GM19468 (cell line): ENCODE data around the gene IQCB1.
"Not testable (repeated sequence)": the region's sequence is repeated elsewhere in the genome, so short reads cannot be mapped to it uniquely, and the experiment has no call there.

Source experiments
- ATAC-seq: cut with Tn5 transposase; IDR thresholded peaks from one replicate; pipeline ENCODE4 v1.9.1; 2021; ENCODE audit warnings: mild to moderate bottlenecking, moderate library complexity, moderate number of reproducible peaks; ENCODE audit not compliant: unreplicated experiment; ENCODE audit errors: extremely low read depth

IQCB1 gene, protein sequence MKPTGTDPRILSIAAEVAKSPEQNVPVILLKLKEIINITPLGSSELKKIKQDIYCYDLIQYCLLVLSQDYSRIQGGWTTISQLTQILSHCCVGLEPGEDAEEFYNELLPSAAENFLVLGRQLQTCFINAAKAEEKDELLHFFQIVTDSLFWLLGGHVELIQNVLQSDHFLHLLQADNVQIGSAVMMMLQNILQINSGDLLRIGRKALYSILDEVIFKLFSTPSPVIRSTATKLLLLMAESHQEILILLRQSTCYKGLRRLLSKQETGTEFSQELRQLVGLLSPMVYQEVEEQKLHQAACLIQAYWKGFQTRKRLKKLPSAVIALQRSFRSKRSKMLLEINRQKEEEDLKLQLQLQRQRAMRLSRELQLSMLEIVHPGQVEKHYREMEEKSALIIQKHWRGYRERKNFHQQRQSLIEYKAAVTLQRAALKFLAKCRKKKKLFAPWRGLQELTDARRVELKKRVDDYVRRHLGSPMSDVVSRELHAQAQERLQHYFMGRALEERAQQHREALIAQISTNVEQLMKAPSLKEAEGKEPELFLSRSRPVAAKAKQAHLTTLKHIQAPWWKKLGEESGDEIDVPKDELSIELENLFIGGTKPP

GRCh38 chr3:121834671-121835464 is at the start of gene IQCB1, which contains the start of gene EAF2:
Gene IQCB1 (minus strand): TSS chr3:121835060. CDS start chr3:121828960, 6,100 bp downstream.
Gene EAF2 (plus strand): TSS chr3:121835209. CDS start chr3:121835286, 77 bp downstream.
- peak; percentile 97 for ATAC-seq

DNA sequence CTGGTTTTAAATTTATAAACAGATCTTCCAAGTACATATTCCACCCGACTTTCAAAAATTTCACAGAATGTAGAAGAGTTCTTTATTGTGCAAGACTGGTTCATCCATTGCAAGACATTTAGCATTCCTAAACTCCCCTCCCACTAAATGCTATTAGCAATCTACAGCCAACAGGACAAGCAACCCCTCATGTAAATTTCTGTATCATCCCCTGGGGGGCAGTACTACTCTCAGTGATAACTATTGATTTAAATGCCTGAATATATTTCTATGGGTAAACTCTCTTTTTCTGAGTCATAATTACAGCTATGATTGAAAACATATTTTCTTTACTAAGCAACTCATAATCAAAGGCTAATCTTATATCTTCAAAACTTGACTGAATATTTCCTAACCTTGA is 48.6 kb upstream of the IQCB1 start:
- no peak for ATAC-seq

GRCh38 chr3:121878411-121878810 is 43.6 kb upstream of the IQCB1 start:
- ATAC-seq: no peak

- ATAC-seq: no peak
These were observed 36.6 kb upstream of the IQCB1 start for GRCh38 chr3:121871430-121871829.

DNA sequence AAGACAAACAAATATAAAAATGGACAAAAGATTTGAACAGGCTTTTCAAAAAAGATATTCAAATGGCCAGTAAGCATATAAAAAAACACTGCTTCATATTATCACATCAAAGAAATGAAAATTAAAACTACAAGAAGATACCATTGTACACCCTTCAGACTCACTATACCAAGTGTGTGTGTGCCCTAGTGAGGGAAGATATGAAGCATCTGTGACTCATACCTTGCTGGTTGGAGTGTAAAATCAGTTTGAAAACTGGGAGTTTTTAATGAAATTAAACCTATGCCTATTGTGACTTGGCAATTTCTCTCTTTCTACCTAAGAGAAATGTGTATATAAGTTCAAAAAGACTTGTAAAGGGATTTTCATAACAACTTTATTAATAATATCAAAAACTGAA is 35.9 kb upstream of the IQCB1 start:
- ATAC-seq: no peak

DNA sequence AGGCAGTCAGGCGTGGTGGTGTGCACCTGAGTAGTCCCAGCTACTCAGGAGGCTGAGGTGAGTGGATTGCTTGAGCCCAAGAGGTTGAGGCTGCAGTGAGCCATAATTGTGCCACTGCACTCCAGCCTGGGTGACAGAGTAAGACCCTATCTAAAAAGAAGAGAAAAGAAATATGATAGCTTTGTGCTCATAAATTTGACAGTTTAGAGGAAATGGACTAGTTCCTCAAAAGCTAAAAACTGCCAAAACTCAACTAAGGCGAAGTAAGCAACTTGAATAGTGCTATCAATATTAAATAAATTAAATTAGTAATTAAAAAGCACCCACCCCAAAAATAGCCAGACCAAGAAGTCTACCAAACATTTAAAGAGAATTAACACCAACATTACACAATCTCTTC is 34.9 kb upstream of the IQCB1 start:
- ATAC-seq: no peak

DNA sequence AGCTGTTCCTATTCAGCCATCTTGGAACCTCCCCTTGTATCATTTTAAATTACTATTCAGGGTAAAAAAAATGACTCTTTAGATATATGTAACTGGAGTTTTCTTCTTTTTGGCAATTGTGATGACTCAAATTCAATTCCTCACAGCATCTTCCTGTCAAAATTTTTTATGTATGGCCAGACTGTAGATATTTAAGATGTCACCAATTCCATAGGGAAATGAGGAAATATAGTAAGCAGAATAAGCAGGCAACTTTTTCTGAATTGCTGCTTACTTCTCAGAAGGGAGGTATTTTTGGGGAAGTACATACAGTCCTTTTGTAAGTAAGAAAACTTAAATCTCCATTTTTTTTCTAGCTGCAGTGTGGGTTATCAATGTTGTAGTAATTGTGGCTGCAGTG is 28.9 kb upstream of the IQCB1 start:
- ATAC-seq: no peak

GRCh38 chr3:121863247-121863646 is 28.4 kb upstream of the IQCB1 start:
- ATAC-seq: not testable (repeated sequence)

DNA sequence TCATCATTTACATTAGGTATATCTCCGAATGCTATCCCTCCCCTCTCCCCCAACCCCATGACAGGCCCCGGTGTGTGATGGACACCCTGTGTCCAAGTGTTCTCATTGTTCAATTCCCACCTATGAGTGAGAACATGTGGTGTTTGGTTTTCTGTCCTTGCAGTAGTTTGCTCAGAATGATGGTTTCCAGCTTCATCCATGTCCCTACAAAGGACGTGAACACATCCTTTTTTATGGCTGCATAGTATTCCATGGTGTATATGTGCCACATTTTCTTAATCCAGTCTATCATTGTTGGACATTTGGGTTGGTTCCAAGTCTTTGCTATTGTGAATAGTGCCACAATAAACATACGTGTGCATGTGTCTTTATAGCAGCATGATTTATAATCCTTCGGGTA is 22.9 kb upstream of the IQCB1 start:
- not testable (repeated sequence) for ATAC-seq

DNA sequence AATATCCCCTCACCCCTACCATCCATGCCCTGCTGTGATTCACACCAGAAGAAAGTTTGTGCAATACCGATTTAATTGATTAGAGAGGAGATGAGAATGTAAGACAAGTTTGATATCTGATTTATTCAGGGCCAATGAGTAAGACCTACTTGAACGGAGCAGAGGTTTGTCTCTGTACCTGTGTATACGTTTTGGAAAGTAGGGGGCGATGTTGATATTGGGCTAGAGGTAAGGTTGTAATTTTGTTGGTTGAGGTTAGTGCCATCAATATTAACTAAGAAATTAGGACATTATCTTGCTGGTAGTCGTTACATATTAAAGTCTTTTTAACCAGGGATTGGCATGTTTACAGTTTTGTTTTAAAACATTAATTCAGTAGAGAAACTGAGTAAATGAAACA is 20.7 kb upstream of the IQCB1 start:
- ATAC-seq: no peak

DNA sequence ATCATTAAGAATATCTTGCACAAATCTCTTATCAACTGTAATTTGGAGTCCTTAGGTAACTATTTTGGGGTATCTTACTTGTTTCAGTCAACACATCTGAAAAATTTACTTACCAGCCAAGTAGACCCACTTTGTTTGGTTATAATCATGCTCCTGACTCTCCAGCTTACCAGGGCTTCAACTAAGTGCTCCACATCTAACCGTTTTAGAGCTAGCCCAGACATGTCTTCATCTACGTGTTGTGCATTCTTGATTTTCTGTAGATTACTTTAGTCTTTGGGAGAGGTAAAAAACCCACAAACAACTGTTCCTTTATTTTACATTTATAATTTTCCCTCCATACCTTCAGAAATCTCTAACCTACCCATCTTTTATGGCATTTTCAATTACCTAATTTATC is 17.4 kb upstream of the IQCB1 start:
- ATAC-seq: no peak

GRCh38 chr3:121844892-121845291 is 10.0 kb upstream of the IQCB1 start:
- no peak for ATAC-seq

- ATAC-seq: no peak
These were observed 5.1 kb upstream of the IQCB1 start for GRCh38 chr3:121839962-121840361.

DNA sequence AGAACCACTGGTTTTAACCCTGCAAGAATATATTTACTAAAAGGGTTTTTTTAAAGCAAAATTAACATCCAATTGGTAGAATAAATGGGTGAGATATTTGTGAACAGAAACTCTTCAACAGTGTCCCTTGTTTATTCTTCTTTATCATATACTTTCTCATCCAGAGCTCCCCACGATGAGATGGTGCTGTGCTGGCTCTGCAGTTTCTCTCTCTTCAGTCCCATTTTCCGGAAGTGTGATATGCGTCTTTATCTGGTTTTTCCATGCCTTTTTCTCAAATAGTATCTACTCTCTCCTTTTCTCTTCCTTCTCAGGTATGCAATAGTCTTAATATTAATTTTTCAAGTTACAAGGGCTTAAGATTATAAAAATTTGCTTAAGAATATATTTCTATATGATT is 1.6 kb upstream of the IQCB1 start:
- no peak for ATAC-seq

DNA sequence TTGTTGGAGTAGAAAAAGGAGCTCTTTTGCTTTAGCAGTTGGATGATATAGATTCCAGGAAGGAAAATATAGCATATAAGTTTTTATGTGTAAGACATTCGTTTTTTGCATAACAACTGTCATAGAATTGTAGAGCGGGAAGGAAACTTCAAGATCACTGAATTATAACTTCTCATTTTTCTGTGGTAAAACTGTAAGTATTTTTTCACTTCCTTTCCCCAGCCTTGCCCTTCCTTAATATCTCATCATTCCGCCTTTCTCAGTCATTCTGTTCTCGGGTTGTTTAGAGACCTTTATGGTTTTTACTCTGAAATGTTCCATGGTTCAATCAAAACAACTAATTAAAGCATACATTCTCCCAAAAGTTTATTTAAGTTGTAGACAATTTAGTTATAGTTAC is 1.2 kb upstream of the IQCB1 start:
- no peak for ATAC-seq

DNA sequence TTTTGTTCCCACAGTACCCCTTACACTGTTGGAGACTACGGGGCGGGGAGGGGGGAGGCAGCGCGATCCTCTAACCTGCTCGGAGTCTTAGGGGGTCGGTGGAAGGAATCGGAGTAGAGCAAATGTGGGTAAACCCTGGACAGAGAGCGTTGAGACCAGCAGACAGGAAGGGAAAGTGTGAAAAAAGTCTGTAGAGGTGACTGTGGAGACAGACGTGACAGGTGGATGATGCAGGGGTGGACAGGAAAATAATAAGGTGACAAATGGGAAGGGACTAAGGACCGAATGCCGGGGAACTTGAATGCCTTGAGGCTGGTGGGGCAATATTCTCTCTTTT is 573 bp upstream of the IQCB1 start:
- no peak for ATAC-seq

- no peak for ATAC-seq
These were observed 646 bp downstream of the IQCB1 start for GRCh38 chr3:121834157-121834670.

DNA sequence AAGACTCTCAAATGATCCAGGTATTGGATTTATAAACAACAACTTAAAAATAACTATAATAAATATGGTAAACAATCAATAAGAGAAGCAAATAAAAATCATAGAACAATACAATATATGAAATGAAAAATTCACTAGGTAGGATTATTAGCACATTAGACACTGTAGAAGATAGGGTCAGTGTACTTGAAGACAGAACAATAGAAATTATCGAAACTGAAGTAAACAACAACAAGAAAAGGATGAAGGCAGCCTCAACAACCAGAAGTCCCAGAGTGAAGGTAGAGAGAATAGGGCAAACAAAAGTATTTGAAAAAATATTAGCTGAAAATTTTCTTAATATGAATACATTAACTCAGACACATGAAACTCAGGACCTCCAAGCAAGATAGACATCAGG is 11.9 kb downstream of the IQCB1 start:
- no peak for ATAC-seq

- no peak for ATAC-seq
These were observed 13.2 kb downstream of the IQCB1 start for GRCh38 chr3:121821421-121822199.

DNA sequence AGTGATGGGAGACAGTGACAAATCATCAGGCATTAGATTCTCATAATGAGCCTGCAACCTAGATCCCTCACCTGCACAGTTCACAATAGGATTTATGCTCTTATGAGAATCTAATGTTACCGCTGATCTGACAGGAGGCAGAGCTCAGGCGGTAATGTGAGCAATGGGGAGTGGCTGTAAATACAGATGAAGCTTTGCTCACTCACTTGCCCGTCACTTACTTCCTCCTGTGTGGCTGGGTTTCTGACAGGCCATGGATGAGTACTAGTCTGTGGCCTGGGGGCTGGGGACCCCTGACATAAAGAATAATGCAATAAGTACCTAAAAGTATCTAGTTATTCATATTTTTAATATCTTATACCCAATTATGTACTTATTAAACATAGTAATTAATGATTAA is 15.6 kb downstream of the IQCB1 start:
- ATAC-seq: no peak
